GM21619 (cell line): ENCODE measurements around the gene S100A8.
"Not testable (repeated sequence)": the region's sequence is repeated elsewhere in the genome, so short reads cannot be mapped to it uniquely, and the experiment has no call there.

Source experiments
- ATAC-seq: cut with Tn5 transposase; IDR thresholded peaks from one replicate; pipeline ENCODE4 v1.9.1; 2021; ENCODE audit not compliant: unreplicated experiment

Gene S100A8

GRCh38 chr1:153390938-153391710, at the start of gene S100A8:
TSS of gene S100A8 (minus strand) at chr1:153391073. CDS start at chr1:153390535, 538 bp downstream.
- no peak for ATAC-seq

- ATAC-seq, result no peak
Measured at GRCh38 chr1:153439273-153439672, 48.4 kb upstream of the S100A8 start.

- no peak for ATAC-seq
Measured at GRCh38 chr1:153438599-153438998, 47.7 kb upstream of the S100A8 start.

- ATAC-seq, result no peak
Measured at GRCh38 chr1:153437236-153437635, 46.4 kb upstream of the S100A8 start.

- ATAC-seq, result no peak
Measured at GRCh38 chr1:153434746-153435455, 44.0 kb upstream of the S100A8 start.

- no peak for ATAC-seq
Measured at GRCh38 chr1:153432874-153433681, 42.2 kb upstream of the S100A8 start.

GRCh38 chr1:153431928-153432327, 41.1 kb upstream of the S100A8 start:
- no peak for ATAC-seq

- no peak for ATAC-seq
Measured at GRCh38 chr1:153431427-153431826, 40.6 kb upstream of the S100A8 start.

- no peak for ATAC-seq
Measured at GRCh38 chr1:153431002-153431401, 40.1 kb upstream of the S100A8 start.

- no peak for ATAC-seq
Measured at GRCh38 chr1:153430561-153430960, 39.7 kb upstream of the S100A8 start.

GRCh38 chr1:153430166-153430553, 39.3 kb upstream of the S100A8 start:
- ATAC-seq, result no peak

- ATAC-seq, result no peak
Measured at GRCh38 chr1:153429266-153430165, 38.6 kb upstream of the S100A8 start.

GRCh38 chr1:153428791-153429190, 37.9 kb upstream of the S100A8 start:
- no peak for ATAC-seq

- no peak for ATAC-seq
Measured at GRCh38 chr1:153428073-153428638, 37.3 kb upstream of the S100A8 start.

- no peak for ATAC-seq
Measured at GRCh38 chr1:153426809-153427208, 35.9 kb upstream of the S100A8 start.

GRCh38 chr1:153422450-153423068, 31.7 kb upstream of the S100A8 start:
- ATAC-seq, result no peak

GRCh38 chr1:153420306-153420705, 29.4 kb upstream of the S100A8 start:
- no peak for ATAC-seq

GRCh38 chr1:153419436-153419793, 28.5 kb upstream of the S100A8 start:
- not testable (repeated sequence) for ATAC-seq

GRCh38 chr1:153418758-153419435, 28.0 kb upstream of the S100A8 start:
- not testable (repeated sequence) for ATAC-seq
